HPDE6-E6E7 (cell line): ENCODE results near the gene STH.
"Not testable (repeated sequence)": the region's sequence is repeated elsewhere in the genome, so short reads cannot be mapped to it uniquely, and the experiment has no call there.

Experiments
- DNase-seq: peaks from one replicate; pipeline ENCODE4 v3.0.0; 2011; ENCODE audit warnings: missing footprints; ENCODE audit errors: extremely low spot score

The STH gene

DNA sequence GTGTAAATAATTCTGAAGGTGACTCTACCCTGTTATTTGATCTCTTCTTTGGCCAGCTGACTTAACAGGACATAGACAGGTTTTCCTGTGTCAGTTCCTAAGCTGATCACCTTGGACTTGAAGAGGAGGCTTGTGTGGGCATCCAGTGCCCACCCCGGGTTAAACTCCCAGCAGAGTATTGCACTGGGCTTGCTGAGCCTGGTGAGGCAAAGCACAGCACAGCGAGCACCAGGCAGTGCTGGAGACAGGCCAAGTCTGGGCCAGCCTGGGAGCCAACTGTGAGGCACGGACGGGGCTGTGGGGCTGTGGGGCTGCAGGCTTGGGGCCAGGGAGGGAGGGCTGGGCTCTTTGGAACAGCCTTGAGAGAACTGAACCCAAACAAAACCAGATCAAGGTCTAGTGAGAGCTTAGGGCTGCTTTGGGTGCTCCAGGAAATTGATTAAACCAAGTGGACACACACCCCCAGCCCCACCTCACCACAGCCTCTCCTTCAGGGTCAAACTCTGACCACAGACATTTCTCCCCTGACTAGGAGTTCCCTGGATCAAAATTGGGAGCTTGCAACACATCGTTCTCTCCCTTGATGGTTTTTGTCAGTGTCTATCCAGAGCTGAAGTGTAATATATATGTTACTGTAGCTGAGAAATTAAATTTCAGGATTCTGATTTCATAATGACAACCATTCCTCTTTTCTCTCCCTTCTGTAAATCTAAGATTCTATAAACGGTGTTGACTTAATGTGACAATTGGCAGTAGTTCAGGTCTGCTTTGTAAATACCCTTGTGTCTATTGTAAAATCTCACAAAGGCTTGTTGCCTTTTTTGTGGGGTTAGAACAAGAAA, 5.1 kb downstream of the STH start:
- no peak for DNase-seq

- DNase-seq, result not testable (repeated sequence)
Observed at GRCh38 chr17:46006082-46006481, 7.0 kb downstream of the STH start.

DNA sequence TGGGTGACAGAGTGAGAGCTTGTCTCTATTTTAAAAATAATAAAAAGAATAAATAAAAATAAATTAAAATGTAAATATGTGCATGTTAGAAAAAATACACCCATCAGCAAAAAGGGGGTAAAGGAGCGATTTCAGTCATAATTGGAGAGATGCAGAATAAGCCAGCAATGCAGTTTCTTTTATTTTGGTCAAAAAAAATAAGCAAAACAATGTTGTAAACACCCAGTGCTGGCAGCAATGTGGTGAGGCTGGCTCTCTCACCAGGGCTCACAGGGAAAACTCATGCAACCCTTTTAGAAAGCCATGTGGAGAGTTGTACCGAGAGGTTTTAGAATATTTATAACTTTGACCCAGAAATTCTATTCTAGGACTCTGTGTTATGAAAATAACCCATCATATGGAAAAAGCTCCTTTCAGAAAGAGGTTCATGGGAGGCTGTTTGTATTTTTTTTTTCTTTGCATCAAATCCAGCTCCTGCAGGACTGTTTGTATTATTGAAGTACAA, 8.5 kb downstream of the STH start:
- DNase-seq, result no peak

DNA sequence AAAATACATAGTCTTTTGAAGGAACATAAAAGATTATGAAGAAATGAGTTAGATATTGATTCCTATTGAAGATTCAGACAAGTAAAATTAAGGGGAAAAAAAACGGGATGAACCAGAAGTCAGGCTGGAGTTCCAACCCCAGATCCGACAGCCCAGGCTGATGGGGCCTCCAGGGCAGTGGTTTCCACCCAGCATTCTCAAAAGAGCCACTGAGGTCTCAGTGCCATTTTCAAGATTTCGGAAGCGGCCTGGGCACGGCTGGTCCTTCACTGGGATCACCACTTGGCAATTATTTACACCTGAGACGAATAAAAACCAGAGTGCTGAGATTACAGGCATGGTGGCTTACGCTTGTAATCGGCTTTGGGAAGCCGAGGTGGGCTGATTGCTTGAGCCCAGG, 9.5 kb downstream of the STH start:
- no peak for DNase-seq

GRCh38 chr17:46009681-46010596, 10.9 kb downstream of the STH start:
- peak; percentile 79 for DNase-seq

DNA sequence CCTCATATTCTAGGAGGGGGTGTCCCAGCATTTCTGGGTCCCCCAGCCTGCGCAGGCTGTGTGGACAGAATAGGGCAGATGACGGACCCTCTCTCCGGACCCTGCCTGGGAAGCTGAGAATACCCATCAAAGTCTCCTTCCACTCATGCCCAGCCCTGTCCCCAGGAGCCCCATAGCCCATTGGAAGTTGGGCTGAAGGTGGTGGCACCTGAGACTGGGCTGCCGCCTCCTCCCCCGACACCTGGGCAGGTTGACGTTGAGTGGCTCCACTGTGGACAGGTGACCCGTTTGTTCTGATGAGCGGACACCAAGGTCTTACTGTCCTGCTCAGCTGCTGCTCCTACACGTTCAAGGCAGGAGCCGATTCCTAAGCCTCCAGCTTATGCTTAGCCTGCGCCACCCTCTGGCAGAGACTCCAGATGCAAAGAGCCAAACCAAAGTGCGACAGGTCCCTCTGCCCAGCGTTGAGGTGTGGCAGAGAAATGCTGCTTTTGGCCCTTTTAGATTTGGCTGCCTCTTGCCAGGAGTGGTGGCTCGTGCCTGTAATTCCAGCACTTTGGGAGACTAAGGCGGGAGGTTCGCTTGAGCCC, 11.6 kb downstream of the STH start:
- no peak for DNase-seq

GRCh38 chr17:46011711-46012505, 12.9 kb downstream of the STH start:
- DNase-seq, result no peak

DNA sequence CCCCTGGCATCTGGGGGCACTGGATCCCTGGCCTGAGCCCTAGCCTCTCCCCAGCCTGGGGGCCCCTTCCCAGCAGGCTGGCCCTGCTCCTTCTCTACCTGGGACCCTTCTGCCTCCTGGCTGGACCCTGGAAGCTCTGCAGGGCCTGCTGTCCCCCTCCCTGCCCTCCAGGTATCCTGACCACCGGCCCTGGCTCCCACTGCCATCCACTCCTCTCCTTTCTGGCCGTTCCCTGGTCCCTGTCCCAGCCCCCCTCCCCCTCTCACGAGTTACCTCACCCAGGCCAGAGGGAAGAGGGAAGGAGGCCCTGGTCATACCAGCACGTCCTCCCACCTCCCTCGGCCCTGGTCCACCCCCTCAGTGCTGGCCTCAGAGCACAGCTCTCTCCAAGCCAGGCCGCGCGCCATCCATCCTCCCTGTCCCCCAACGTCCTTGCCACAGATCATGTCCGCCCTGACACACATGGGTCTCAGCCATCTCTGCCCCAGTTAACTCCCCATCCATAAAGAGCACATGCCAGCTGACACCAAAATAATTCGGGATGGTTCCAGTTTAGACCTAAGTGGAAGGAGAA, 13.5 kb downstream of the STH start:
- DNase-seq, result no peak

- no peak for DNase-seq
Observed at GRCh38 chr17:46013127-46013501, 14.1 kb downstream of the STH start.

DNA sequence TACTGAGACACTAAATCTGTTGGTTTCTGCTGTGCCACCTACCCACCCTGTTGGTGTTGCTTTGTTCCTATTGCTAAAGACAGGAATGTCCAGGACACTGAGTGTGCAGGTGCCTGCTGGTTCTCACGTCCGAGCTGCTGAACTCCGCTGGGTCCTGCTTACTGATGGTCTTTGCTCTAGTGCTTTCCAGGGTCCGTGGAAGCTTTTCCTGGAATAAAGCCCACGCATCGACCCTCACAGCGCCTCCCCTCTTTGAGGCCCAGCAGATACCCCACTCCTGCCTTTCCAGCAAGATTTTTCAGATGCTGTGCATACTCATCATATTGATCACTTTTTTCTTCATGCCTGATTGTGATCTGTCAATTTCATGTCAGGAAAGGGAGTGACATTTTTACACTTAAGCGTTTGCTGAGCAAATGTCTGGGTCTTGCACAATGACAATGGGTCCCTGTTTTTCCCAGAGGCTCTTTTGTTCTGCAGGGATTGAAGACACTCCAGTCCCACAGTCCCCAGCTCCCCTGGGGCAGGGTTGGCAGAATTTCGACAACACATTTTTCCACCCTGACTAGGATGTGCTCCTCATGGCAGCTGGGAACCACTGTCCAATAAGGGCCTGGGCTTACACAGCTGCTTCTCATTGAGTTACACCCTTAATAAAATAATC, 14.6 kb downstream of the STH start:
- no peak for DNase-seq

- DNase-seq, result not testable (repeated sequence)
Observed at GRCh38 chr17:46019408-46019925, 20.4 kb downstream of the STH start.

DNA sequence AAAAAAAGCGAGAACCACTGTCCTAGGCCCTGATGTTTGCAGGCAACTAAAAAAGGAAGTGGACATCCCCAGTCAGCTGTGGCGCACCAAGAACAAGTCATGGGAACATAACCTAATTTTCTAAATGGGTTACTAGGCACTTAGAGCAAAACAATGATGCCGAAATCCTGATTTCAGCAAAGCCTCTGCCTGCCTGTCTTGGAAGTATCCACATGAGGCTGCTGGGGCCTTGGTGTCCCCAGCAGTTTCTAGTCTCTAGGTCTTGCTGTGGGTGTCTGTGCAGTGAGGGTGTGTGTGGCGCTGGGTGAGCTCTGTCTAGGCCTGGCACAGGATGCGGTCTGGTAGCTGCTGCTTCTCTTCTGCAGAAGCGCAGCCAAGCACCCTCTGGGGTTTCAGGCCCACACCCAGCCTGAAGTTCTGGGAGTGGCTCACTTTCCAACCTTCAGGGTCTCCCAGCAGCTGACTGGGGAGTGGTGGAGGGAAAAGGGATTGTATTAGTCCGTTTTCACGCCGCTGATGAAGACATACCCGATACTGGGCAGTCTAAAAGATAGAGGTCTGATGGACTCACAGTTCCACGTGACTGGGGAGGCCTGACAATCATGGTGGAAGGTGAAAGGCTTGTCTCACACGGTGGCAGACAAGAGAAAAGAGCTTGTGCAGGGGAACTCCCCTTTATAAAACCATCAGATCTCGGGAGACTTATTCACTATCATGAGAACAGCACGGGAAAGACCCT, 21.1 kb downstream of the STH start:
- DNase-seq, result no peak

DNA sequence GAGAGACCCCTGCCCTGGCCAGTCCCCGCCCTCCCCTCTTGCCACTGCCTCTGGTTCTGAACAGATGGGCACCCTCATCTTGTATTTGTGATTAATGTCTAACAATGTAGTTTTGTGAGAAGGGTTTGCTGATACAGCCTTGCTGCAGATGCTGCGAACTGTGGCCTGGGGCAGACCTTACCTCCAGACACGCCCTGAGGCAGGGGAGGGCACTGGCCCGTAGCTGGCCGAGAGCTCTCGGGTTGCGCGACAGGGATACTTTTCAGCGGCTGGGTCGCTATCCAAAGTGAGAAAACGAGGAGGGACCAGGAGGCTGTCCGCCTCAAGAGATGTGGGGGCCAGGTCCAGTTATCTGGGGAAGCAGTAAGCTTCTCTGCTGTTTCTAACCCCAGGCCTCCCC, 21.9 kb downstream of the STH start:
- no peak for DNase-seq

GRCh38 chr17:46023366-46023765, 24.3 kb downstream of the STH start:
- not testable (repeated sequence) for DNase-seq

DNA sequence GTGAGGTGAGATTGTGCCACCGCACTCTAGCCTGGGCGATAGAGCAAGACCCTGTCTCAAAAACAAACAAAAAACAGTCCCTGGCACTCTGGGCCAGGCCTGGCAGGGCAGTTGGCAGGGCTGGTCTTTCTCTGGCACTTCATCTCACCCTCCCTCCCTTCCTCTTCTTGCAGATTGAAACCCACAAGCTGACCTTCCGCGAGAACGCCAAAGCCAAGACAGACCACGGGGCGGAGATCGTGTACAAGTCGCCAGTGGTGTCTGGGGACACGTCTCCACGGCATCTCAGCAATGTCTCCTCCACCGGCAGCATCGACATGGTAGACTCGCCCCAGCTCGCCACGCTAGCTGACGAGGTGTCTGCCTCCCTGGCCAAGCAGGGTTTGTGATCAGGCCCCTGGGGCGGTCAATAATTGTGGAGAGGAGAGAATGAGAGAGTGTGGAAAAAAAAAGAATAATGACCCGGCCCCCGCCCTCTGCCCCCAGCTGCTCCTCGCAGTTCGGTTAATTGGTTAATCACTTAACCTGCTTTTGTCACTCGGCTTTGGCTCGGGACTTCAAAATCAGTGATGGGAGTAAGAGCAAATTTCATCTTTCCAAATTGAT, 24.8 kb downstream of the STH start:
- DNase-seq, result no peak

DNA sequence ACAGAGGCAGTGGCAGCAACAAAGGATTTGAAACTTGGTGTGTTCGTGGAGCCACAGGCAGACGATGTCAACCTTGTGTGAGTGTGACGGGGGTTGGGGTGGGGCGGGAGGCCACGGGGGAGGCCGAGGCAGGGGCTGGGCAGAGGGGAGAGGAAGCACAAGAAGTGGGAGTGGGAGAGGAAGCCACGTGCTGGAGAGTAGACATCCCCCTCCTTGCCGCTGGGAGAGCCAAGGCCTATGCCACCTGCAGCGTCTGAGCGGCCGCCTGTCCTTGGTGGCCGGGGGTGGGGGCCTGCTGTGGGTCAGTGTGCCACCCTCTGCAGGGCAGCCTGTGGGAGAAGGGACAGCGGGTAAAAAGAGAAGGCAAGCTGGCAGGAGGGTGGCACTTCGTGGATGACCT, 25.5 kb downstream of the STH start:
- no peak for DNase-seq

GRCh38 chr17:46025060-46025459, 26.0 kb downstream of the STH start:
- no peak for DNase-seq

DNA sequence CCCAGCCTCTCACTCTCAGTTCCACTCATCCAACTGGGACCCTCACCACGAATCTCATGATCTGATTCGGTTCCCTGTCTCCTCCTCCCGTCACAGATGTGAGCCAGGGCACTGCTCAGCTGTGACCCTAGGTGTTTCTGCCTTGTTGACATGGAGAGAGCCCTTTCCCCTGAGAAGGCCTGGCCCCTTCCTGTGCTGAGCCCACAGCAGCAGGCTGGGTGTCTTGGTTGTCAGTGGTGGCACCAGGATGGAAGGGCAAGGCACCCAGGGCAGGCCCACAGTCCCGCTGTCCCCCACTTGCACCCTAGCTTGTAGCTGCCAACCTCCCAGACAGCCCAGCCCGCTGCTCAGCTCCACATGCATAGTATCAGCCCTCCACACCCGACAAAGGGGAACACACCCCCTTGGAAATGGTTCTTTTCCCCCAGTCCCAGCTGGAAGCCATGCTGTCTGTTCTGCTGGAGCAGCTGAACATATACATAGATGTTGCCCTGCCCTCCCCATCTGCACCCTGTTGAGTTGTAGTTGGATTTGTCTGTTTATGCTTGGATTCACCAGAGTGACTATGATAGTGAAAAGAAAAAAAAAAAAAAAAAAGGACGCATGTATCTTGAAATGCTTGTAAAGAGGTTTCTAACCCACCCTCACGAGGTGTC, 26.6 kb downstream of the STH start:
- DNase-seq, result no peak
